GM13976 (cell line): ENCODE measurements around the gene WIPF2.

Source experiments
- DNase-seq: peaks from one replicate; pipeline ENCODE4 v3.0.0; 2012; ENCODE audit warnings: low spot score
- CTCF ChIP-seq: IDR thresholded peaks from 2 replicates; pipeline ENCODE4 v1.5.1; 2012; ENCODE audit warnings: borderline replicate concordance, mild to moderate bottlenecking; ENCODE audit not compliant: insufficient read depth; ENCODE audit errors: extremely low read depth, missing control alignments, control extremely low read depth
- in situ Hi-C: fragments of 300-500 bp; cut with MboI; formaldehyde crosslinking; loops from one replicate; pipeline ENCODE4 v1.12.0; 2022; ENCODE audit warnings: low sequenced_read_pairs, mixed read lengths, inconsistent platforms; ENCODE audit not compliant: unreplicated experiment

Gene WIPF2

GRCh38 chr17:40327244-40327729 is 108.2 kb downstream of the WIPF2 start:
- no peak for DNase-seq
- no peak for TF ChIP-seq CTCF
- in situ Hi-C loops: no loop called here

- TF ChIP-seq CTCF: no peak
- DNase-seq: no peak
- in situ Hi-C loops: no loop called here
Observed at GRCh38 chr17:40327735-40328385, 108.8 kb downstream of the WIPF2 start.

GRCh38 chr17:40328386-40328766 is 109.3 kb downstream of the WIPF2 start:
- DNase-seq: no peak
- no peak for TF ChIP-seq CTCF
- in situ Hi-C loops: no loop called here

GRCh38 chr17:40329839-40330794 is 111.0 kb downstream of the WIPF2 start:
- in situ Hi-C loops: no loop called here
- no peak for DNase-seq
- TF ChIP-seq CTCF: no peak

GRCh38 chr17:40330850-40331470 is 111.9 kb downstream of the WIPF2 start:
- no peak for TF ChIP-seq CTCF
- no peak for DNase-seq
- in situ Hi-C loops: no loop called here
